Neuronal stem cell (in vitro differentiated cells): ENCODE results near the gene SCN1A.

ENCODE experiments used
- DNase-seq: peaks from one replicate; pipeline ENCODE4 v3.0.0-alpha.2; 2013; ENCODE audit warnings: low spot score
- H2AFZ ChIP-seq: one replicate; pipeline ENCODE4 v1.6.1; 2013; ENCODE audit warnings: mild to moderate bottlenecking, low read length, inconsistent platforms
- H2AK5ac ChIP-seq: 2 replicates; pipeline ENCODE4 v1.6.1; 2013; ENCODE audit warnings: low read depth, mild to moderate bottlenecking, inconsistent platforms, low read length, moderate library complexity, mixed read lengths
- H2BK120ac ChIP-seq: 2 replicates; pipeline ENCODE4 v1.6.1; 2013; ENCODE audit warnings: low read depth, mild to moderate bottlenecking, inconsistent platforms, low read length, moderate library complexity, mixed read lengths
- H2BK12ac ChIP-seq: one replicate; pipeline ENCODE4 v1.6.1; 2013; ENCODE audit warnings: low read length, inconsistent platforms
- H2BK15ac ChIP-seq: 2 replicates; pipeline ENCODE4 v1.6.1; 2013; ENCODE audit warnings: mild to moderate bottlenecking, low read length, inconsistent platforms, mixed read lengths
- H2BK5ac ChIP-seq: one replicate; pipeline ENCODE4 v1.6.1; 2013; ENCODE audit warnings: inconsistent platforms, mild to moderate bottlenecking, low read length, moderate library complexity
- H3K14ac ChIP-seq: one replicate; pipeline ENCODE4 v1.6.1; 2013; ENCODE audit warnings: low read length, inconsistent platforms
- H3K18ac ChIP-seq: 2 replicates; pipeline ENCODE4 v1.6.1; 2013; ENCODE audit warnings: low read length, inconsistent platforms
- H3K23ac ChIP-seq: 2 replicates; pipeline ENCODE4 v1.6.1; 2013; ENCODE audit warnings: low read depth, mild to moderate bottlenecking, mixed read lengths, low read length, inconsistent platforms; ENCODE audit not compliant: poor library complexity
- H3K27ac ChIP-seq: replicated peaks from 3 replicates; pipeline ENCODE4 v1.5.1; 2013; ENCODE audit warnings: low read length, inconsistent platforms
- H3K27me3 ChIP-seq, 3 experiments: 2 replicates each; pipeline ENCODE4 v1.6.1; 2013; ENCODE audit warnings: low read length in 3 of 3, mild to moderate bottlenecking in 2 of 3, inconsistent platforms in 1 of 3, low read depth in 1 of 3, mixed read lengths in 1 of 3, moderate library complexity in 1 of 3; ENCODE audit not compliant: control insufficient read depth in 3 of 3, insufficient read depth in 3 of 3
- H3K36me3 ChIP-seq, 2 donors: replicated peaks in 1 of 2; 2 replicates each; pipeline ENCODE4 v1.6.1; 2013; ENCODE audit warnings: low read length in 2 of 2; ENCODE audit not compliant: control insufficient read depth in 2 of 2, insufficient read depth in 2 of 2
- H3K4ac ChIP-seq: 2 replicates; pipeline ENCODE4 v1.6.1; 2013; ENCODE audit warnings: inconsistent platforms, mild to moderate bottlenecking, low read length, moderate library complexity
- H3K4me1 ChIP-seq, 2 donors: 1 replicate in 1 of 2; 2 replicates in 1 of 2; pipeline ENCODE4 v1.6.1; 2013; ENCODE audit warnings: low read length in 2 of 2, low read depth in 1 of 2; ENCODE audit not compliant: control insufficient read depth in 2 of 2, insufficient read depth in 1 of 2
- H3K4me2 ChIP-seq: one replicate; pipeline ENCODE4 v1.6.1; 2013; ENCODE audit warnings: mild to moderate bottlenecking, low read length, inconsistent platforms; ENCODE audit not compliant: insufficient read depth, poor library complexity, severe bottlenecking
- H3K4me3 ChIP-seq, 2 donors: 2 replicates each; pipeline ENCODE4 v1.5.1; 2013; ENCODE audit warnings: low read length in 2 of 2, mild to moderate bottlenecking in 2 of 2, inconsistent platforms in 1 of 2, moderate library complexity in 1 of 2
- H3K79me1 ChIP-seq: one replicate; pipeline ENCODE4 v1.6.1; 2013; ENCODE audit warnings: low read depth, mild to moderate bottlenecking, inconsistent platforms, low read length, moderate library complexity
- H3K9ac ChIP-seq: one replicate; pipeline ENCODE4 v1.6.1; 2013; ENCODE audit warnings: mild to moderate bottlenecking, low read depth, low read length, inconsistent platforms; ENCODE audit not compliant: poor library complexity
- H3K9me3 ChIP-seq, 2 donors: replicated peaks in 1 of 2; 2 replicates each; pipeline versions ENCODE3 to v1.6.1; 2013; ENCODE audit warnings: low read length in 2 of 2, mild to moderate bottlenecking in 2 of 2, inconsistent platforms in 1 of 2, low read depth in 1 of 2, mixed read lengths in 1 of 2, moderate library complexity in 1 of 2; ENCODE audit not compliant: control insufficient read depth in 2 of 2, insufficient read depth in 1 of 2
- H4K8ac ChIP-seq: one replicate; pipeline ENCODE4 v1.6.1; 2013; ENCODE audit warnings: low read depth, mild to moderate bottlenecking, inconsistent platforms, low read length, moderate library complexity
- H4K91ac ChIP-seq: one replicate; pipeline ENCODE4 v1.6.1; 2013; ENCODE audit warnings: low read length, low read depth, mild to moderate bottlenecking, inconsistent platforms; ENCODE audit not compliant: poor library complexity
- WGBS, 2 donors: extraction: QIAGEN DNeasy Blood & Tissue Kit; methylation state at CpG; one replicate each; pipeline ENCODE4 v1.1.7; 2013; ENCODE audit warnings: missing lambda C conversion rate in 2 of 2, mixed read lengths in 1 of 2; ENCODE audit not compliant: insufficient read length in 2 of 2, insufficient replicate concordance in 1 of 2; ENCODE audit errors: extremely low coverage in 2 of 2; 5-methylcytosine and 5-hydroxymethylcytosine counted together

SCN1A gene

DNA sequence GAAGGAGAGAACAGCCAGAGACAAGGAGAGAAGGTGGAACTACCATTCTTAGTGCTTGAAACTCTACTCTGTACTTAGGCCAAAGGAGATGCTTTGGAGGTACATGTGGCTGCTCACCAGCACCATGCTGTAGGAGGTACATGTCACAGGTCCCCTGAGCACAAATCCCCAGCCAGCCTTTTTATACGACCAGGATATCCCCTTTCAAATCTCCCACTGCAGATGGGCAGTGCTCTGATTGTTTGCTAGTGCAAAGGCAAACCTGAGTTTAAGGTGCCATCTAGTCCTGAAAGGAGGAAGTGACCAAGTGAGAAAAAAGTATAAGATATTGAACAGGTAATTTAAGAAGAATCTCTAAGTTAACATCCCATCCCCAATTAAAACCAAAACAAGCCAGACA is 157.2 kb downstream of the SCN1A start:
- no peak overlapping the region for H2BK5ac ChIP-seq
- H3K4me2 ChIP-seq: no peak overlapping the region
- no peak overlapping the region for H3K9ac ChIP-seq
- DNase-seq: no peak
- H3K23ac ChIP-seq: no peak overlapping the region
- no peak overlapping the region for H4K91ac ChIP-seq
- no CpG with 5 or more reads among the region's 1 CpG for WGBS, 2 donors
- no peak overlapping the region for H2BK120ac ChIP-seq
- H3K36me3 ChIP-seq: no peaks in the 10 kb centered on the region
- no peaks in the 10 kb centered on the region for H3K79me1 ChIP-seq
- no peak overlapping the region for H3K27ac ChIP-seq
- no peaks in the 10 kb centered on the region for H3K27me3 ChIP-seq
- no peak overlapping the region for H3K4ac ChIP-seq
- H4K8ac ChIP-seq: no peak overlapping the region
- no peaks in the 10 kb centered on the region for H3K4me1 ChIP-seq
- no peak overlapping the region for H3K18ac ChIP-seq
- no peak overlapping the region for H3K14ac ChIP-seq
- H3K4me3 ChIP-seq: no peak overlapping the region
- peaks cover 0 to 5% of the 10 kb centered on the region in 2 donors for H3K9me3 ChIP-seq
- H2AFZ ChIP-seq: no peak overlapping the region
- H2BK12ac ChIP-seq: no peak overlapping the region
- H2AK5ac ChIP-seq: no peak overlapping the region
- H2BK15ac ChIP-seq: no peak overlapping the region

DNA sequence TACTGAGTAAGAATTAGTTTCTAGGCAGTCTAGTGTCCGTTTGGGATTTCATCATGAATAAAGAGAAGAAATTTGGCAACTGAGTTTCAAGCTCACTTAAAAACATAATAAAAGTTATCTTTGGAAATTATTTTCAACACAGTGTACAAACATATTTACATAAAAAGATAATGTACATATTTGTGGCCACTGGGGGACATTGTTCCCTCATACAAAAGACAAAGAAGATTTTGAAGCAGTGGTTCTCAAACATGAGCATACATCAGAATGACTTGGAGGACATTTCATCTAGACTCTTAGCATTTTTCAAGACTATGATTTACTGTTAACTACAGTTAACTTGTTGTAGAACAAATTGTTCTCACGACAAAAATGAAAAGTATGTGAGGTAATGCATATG is 158.6 kb downstream of the SCN1A start:
- Histone ChIP-seq H2AFZ (no peak overlapping the region), H3K4me1 (no peaks in the 10 kb centered on the region), H3K18ac (no peak overlapping the region), H3K27me3 (no peaks in the 10 kb centered on the region), H3K36me3 (no peaks in the 10 kb centered on the region), H2BK5ac (no peak overlapping the region), H2BK12ac (no peak overlapping the region), H3K4ac (no peak overlapping the region), H3K23ac (no peak overlapping the region), H2BK15ac (no peak overlapping the region), H3K4me2 (no peak overlapping the region), H2BK120ac (no peak overlapping the region), H3K14ac (no peak overlapping the region), H3K9me3 (peaks cover 0 to 5% of the 10 kb centered on the region in 2 donors), H3K79me1 (no peaks in the 10 kb centered on the region), H4K91ac (no peak overlapping the region), H3K9ac (no peak overlapping the region), H3K4me3 (no peak overlapping the region), H3K27ac (no peak overlapping the region), H2AK5ac (no peak overlapping the region), H4K8ac (no peak overlapping the region)
- no CpG with 5 or more reads among the region's 2 CpGs for WGBS, 2 donors
- DNase-seq: no peak

DNA sequence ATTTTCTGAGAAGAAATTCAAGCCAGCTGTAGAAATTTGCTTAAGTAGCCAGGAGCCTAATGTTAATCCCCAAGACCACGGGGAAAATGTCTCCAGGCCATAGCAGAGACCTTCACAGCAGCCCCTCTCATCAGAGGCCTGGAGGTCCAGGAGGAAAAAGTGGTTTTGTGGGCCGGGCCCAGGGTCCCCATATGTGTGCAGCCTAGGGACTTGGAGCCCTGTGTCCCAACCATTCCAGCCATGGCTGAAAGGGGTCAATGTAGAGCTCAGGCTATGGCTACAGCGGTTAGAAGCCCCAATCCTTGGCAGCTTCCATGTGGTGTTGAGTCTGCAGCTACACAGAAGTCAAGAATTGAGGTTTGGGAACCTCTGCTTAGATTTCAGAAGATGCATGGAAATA is 160.1 kb downstream of the SCN1A start:
- Histone ChIP-seq H4K91ac (no peak overlapping the region), H3K18ac (no peak overlapping the region), H3K4me2 (no peak overlapping the region), H3K4ac (no peak overlapping the region), H3K4me3 (no peak overlapping the region), H4K8ac (no peak overlapping the region), H3K23ac (no peak overlapping the region), H3K9me3 (peaks cover 0 to 5% of the 10 kb centered on the region in 2 donors), H3K14ac (no peak overlapping the region), H2BK12ac (no peak overlapping the region), H2AFZ (no peak overlapping the region), H2AK5ac (no peak overlapping the region), H3K79me1 (no peaks in the 10 kb centered on the region), H3K9ac (no peak overlapping the region), H2BK120ac (no peak overlapping the region), H2BK5ac (no peak overlapping the region), H2BK15ac (no peak overlapping the region), H3K27me3 (no peaks in the 10 kb centered on the region), H3K27ac (no peak overlapping the region), H3K4me1 (no peaks in the 10 kb centered on the region), H3K36me3 (no peaks in the 10 kb centered on the region)
- no peak for DNase-seq
- WGBS, 2 donors: no CpG with 5 or more reads among the region's 3 CpGs

DNA sequence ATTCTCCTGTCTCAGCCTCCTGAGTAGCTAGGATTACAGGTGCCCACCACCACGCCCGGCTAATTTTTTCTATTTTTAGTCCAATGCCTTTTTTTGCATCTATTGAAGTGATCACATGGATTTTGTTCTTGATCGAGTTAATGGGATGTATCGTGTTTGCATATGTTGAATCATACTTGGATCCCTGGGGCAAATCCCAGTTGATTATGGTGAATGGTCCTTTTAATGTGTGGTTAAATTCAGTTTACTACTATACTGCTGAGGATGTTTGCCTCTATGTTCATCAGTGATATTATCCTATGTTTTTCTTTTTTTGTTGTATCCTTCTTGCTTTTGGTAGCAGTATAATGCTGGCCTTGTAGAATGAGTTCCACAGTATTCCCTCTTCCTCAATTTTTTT is 166.0 kb downstream of the SCN1A start:
- Histone ChIP-seq H3K4me2 (no peak overlapping the region), H3K36me3 (no peaks in the 10 kb centered on the region), H4K8ac (no peak overlapping the region), H3K4me1 (no peaks in the 10 kb centered on the region), H3K23ac (no peak overlapping the region), H2AFZ (no peak overlapping the region), H2BK12ac (no peak overlapping the region), H3K18ac (no peak overlapping the region), H3K9me3 (peaks cover 0 to 5% of the 10 kb centered on the region in 2 donors), H2BK15ac (no peak overlapping the region), H3K27ac (no peak overlapping the region), H2BK120ac (no peak overlapping the region), H3K9ac (no peak overlapping the region), H2AK5ac (no peak overlapping the region), H3K79me1 (no peaks in the 10 kb centered on the region), H4K91ac (no peak overlapping the region), H3K27me3 (no peaks in the 10 kb centered on the region), H3K4me3 (no peak overlapping the region), H3K14ac (no peak overlapping the region), H2BK5ac (no peak overlapping the region), H3K4ac (no peak overlapping the region)
- WGBS, 2 donors: no CpG with 5 or more reads among the region's 4 CpGs
- no peak for DNase-seq
